GM15510 (cell line): ENCODE measurements around the gene DDR2.

Experiments
- POLR2A ChIP-seq: IDR thresholded peaks from 3 replicates; pipeline ENCODE4 v1.6.1; 2011; ENCODE audit warnings: borderline replicate concordance; ENCODE audit not compliant: insufficient read length; ENCODE audit errors: extremely low read depth

DDR2 gene

GRCh38 chr1:162696286-162696862 lies 64.1 kb downstream of the DDR2 start:
- TF ChIP-seq POLR2A, result no peak

DNA sequence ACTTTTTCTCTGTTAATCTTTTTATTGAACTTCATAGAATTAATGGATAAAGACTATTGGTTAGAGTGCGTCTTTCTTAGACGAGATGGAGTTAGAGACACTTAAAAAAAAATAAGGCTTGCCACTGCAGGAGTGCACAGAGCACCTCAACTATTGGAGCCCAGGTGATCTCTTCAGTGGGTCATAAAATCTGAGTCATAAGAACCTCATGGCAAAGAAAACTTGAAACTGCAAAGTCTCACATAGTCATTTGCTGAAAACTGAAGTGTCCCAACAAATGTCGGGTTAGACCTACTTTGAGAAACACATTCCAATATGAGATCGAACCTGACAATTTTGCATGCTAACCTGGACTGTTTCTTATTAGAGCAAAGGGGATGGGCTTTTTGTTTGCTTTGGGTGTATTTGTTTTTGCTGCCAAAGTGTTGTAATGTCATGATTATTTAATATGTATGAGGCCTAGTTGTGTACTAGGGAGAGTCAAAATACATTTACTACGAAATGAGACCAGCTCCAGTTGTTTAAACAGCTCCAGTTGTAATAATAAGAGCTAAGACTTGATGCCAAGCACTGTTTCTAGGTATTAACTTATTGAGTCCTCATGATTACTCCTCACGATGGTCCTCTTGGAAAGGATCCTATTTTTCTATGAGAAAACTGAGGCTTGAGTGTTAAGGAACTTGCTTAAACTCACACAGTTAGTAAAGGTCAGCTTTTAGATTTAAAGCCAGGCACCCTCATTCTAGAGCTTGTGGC lies 65.1 kb downstream of the DDR2 start:
- no peak for TF ChIP-seq POLR2A

DNA sequence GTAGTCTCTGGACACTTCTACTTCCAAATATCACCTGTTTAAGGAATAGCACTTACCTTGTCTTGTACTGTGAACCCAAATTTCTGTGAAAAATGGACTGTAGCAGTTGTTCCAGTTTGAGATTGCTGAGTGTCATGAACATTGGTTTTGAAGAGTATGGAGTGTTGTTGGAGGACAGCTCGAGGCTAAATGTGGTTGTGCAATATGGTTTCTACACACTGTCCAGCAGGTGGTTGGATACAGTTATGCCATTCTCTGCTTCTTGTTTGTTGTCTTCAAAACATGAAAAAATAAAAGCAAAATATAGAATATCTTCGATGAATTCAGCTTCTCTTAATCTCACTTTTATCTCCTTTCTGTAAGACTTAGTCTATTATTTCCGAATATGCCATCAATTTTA lies 67.1 kb downstream of the DDR2 start:
- TF ChIP-seq POLR2A, result no peak

- TF ChIP-seq POLR2A, result no peak
These were observed 67.9 kb downstream of the DDR2 start for GRCh38 chr1:162700131-162700530.

DNA sequence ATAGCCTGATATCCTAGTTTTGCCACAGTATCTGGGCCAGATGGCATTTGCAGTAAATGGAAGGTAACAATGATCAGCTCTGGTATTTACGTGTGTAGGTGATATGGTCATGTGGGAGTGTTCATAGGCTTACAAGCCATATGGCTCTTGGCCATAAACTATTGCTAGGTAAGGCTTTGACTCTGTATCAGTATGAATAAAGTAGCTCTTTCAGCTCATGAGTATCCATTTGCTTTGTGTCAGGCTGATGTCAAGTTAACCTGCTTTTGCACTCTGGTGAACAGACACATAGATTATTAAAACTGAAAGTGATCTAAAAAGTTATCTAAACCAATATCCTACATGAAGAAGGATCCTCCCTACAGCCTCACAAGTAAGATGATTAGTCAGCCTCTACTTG lies 69.0 kb downstream of the DDR2 start:
- TF ChIP-seq POLR2A, result no peak

GRCh38 chr1:162702628-162703027 lies 70.4 kb downstream of the DDR2 start:
- no peak for TF ChIP-seq POLR2A

DNA sequence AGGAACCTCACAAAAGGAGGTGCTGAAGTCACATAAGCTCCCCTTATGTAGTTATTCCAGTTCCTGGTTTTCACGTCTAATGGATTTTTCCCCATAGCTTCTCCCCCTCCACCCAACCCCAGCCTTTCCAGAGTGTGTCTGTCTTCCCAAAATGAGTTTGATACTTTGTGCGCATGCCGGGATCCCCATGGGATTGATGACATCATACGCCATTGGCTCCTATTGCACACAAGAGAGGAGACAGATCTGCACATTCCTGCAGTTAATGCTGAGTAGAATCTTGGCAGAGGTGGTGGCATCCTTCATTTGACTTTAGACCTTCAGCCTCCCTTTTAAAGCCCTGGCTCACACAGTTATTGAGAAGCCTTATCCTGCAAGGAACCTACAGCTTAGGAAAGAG lies 71.4 kb downstream of the DDR2 start:
- no peak for TF ChIP-seq POLR2A

DNA sequence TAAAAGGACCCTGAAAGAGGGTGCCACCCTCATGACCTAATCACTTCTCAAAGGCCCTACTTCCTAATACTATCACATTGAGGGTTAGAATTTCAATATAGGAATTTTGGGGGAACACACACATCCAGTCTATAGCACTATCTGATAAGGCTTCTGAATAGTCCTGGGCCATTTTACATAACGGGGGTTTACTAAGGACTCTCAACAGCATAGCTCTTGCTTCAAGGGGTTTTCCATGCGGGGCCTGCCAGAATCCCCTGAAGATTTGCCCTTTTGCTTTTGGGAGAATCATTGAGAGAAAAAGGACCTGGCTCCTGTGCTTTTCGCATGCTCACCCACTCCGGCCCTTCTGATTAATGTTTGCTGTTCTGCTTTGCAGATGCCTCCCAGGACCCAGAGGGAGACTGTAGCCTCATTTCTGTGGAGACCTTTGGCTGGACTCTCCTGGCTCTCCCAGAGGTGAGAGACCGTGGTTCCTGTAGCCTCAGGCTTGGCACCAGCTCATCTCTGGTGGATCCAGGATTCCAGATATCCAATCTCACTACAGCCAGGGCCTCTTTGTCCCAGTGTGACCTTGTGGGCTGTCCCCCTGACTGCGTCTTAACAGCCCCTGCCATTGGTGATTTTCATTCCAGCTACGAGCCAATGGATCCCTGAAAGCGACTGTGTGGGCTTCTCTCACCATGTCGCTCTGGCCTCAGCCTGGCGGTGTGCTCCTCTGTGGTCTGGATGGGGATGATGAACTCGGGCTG lies 72.6 kb downstream of the DDR2 start:
- TF ChIP-seq POLR2A, result no peak

- no peak for TF ChIP-seq POLR2A
These were observed 73.7 kb downstream of the DDR2 start for GRCh38 chr1:162706003-162706402.

DNA sequence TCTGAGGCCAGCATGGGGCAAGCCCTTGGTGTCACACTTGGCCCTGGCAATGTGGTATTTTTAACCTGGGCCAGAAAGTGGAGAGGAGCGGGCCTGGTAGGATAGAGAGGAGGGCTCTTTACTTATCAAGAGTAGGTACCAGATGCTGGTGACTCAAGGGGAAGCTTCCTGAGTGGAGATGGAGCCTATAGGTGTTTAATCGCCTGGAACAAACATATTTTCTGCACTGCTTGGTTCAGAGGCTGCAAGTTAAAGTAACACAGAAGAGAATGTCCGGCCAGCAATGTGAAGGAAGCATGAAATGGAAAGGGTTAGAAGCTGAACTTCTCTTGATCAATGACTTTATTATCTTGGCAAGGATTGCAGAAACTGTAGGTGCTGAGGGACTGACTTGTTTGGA lies 74.3 kb downstream of the DDR2 start:
- TF ChIP-seq POLR2A, result no peak

DNA sequence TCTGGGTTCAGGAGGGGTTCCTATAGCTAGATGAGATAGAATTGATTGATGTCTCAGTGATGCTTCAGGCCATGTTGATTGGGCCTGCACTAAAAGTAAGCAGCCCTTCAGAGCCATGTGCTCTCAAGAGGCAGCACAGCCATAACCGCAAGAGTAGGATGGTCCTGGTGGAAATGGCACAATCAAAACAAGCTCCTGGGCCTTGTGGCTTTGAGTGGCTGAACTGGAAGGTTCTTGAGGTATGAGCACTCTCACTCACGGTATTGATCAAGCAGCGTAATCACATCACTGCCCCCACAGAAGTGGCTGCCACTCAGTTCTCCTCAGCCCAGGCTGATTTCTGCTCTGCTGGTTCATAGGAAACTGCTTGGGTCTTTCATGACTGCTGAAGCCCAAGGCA lies 76.0 kb downstream of the DDR2 start:
- no peak for TF ChIP-seq POLR2A

GRCh38 chr1:162709132-162709860 lies 77.0 kb downstream of the DDR2 start:
- TF ChIP-seq POLR2A, result no peak

- no peak for TF ChIP-seq POLR2A
These were observed 77.6 kb downstream of the DDR2 start for GRCh38 chr1:162709870-162710269.

DNA sequence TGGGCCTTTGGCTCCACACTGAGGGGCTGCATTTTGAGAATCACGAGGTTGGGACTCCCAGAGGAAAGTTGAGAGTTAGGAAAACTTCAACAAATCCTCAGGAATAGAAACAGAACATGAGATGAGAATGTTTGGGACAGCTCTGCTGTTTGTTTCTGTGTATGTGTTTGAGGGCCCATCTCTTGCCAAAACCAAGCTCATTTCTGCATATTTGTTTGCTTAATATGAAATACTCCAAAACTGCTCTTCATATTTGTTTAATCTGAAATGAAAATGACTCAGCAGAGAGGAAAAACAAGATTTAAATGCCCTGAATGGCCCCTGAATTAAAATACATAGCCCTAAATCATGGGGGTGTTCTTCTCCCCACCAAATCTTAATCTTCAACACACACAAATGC lies 78.1 kb downstream of the DDR2 start:
- no peak for TF ChIP-seq POLR2A
